22Rv1 (cell line): ENCODE data around the gene ENOPH1.

Source experiments
- ZFX ChIP-seq: fragments of 450-650 bp; IDR thresholded peaks from 2 replicates; pipeline ENCODE4 v1.6.1; 2017; ENCODE audit warnings: antibody characterized with exemption, borderline replicate concordance
- TF ChIP-seq, protein P1 (sequence below): fragments of 450-650 bp; IDR thresholded peaks from 2 replicates; pipeline ENCODE4 v1.5.1; 2017; ENCODE audit warnings: mild to moderate bottlenecking

DNA sequence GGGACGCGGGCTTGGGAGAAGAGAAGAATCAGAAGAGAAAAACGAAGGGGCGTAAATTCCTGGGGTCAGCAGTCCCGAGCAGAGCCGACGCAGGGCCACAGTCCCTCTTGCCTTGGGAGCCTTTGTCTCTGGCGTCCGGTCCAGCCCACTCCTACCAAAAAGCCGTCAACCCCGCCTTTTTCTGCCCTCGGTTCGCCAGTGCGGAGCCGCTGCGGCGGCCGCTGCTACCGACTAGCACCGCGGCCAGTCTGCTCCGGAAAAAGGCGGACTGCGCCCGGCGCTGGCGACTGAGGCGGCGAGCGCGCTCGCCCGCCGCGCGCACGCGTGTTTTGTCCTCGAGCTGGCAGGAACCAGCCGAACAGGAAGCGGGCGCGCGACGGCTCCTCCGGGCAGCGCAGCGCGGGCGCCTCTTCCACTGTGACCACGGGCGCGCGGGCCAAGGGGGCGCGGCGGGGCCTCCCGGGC, 630 bp upstream of the ENOPH1 start:
- TF ChIP-seq, protein P1, sequence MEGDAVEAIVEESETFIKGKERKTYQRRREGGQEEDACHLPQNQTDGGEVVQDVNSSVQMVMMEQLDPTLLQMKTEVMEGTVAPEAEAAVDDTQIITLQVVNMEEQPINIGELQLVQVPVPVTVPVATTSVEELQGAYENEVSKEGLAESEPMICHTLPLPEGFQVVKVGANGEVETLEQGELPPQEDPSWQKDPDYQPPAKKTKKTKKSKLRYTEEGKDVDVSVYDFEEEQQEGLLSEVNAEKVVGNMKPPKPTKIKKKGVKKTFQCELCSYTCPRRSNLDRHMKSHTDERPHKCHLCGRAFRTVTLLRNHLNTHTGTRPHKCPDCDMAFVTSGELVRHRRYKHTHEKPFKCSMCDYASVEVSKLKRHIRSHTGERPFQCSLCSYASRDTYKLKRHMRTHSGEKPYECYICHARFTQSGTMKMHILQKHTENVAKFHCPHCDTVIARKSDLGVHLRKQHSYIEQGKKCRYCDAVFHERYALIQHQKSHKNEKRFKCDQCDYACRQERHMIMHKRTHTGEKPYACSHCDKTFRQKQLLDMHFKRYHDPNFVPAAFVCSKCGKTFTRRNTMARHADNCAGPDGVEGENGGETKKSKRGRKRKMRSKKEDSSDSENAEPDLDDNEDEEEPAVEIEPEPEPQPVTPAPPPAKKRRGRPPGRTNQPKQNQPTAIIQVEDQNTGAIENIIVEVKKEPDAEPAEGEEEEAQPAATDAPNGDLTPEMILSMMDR: peak; percentile 26
- no peak for TF ChIP-seq ZFX
